Activated T-helper 1 cell treated with Interleukin-2 at 50 U/mL for 16 hours (primary cell): ENCODE results near the gene FGD6.
"Not testable (repeated sequence)": the region's sequence is repeated elsewhere in the genome, so short reads cannot be mapped to it uniquely, and the experiment has no call there.

Source experiments
- DNase-seq: peaks from one replicate; pipeline ENCODE4 v3.0.0-alpha.2; 2020; ENCODE audit warnings: low read depth

FGD6 gene

DNA sequence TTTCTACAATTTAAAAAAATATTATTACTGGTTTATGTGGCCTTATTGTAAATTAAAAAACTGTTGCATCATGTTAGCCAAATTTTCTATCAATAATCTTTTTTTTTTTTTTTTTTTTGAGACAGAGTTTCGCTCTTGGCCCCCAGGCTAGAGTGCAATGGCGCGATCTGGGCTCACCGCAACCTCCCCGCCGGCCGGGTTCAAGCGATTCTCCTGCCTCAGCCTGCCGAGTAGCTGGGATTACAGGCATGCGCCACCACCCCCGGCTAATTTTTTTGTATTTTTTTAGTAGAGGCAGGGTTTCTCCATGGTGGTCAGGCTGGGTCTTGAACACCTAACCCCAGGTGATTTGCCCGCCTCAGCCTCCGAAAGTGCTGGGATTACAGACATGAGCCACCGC, 16.9 kb upstream of the FGD6 start:
- not testable (repeated sequence) for DNase-seq

- no peak for DNase-seq
Observed at GRCh38 chr12:95231190-95231589, 13.9 kb upstream of the FGD6 start.

GRCh38 chr12:95230313-95230712, 13.0 kb upstream of the FGD6 start:
- DNase-seq, result no peak

DNA sequence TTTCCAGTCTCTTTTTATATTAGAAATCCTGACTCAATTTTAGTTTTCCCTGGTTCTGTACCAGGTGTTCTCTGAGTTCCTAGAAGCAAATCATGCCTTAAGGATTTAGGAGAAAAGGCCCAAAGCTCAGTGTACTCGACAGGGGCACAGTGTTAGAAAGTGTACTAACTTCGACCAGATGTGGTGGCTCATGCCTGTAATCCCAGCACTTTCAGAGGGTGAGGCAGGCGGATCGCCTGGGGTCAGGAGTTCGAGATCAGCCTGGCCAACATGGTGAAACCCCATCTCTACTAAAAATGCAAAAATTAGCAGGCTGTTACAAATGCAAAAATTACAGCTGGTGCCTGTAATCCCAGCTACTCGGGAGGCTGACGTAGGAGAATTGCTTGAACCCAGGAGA, 12.4 kb upstream of the FGD6 start:
- DNase-seq, result no peak

- DNase-seq, result no peak
Observed at GRCh38 chr12:95228617-95229016, 11.3 kb upstream of the FGD6 start.

DNA sequence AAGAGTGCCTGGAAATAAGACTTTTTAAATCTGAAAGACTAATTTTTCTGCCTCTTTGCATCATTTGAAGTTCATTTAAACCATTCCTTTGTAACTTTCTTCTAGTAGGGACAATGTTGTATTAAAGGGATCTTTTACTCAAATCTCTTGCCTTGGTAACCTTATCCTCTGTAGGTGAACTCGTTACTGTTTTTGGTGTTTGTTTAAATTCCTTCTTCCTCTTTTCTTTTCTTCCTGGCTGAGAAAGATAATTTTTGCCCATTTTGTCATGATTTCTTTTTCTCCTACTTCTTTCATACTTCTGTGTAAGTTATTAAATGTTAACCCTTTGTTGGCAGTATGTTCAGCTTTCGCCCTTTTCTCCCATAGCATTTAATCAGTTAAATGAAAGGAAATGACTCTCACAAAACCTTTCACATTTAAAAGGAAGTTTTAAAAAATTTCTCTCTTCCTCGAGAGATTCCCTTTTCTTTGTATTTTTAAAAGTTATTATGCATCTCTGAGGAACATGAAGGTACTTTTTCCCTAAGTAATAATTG, 10.6 kb upstream of the FGD6 start:
- DNase-seq, result no peak

GRCh38 chr12:95225645-95226212, 8.5 kb upstream of the FGD6 start:
- DNase-seq, result no peak

GRCh38 chr12:95224202-95225170, 7.2 kb upstream of the FGD6 start:
- no peak for DNase-seq

DNA sequence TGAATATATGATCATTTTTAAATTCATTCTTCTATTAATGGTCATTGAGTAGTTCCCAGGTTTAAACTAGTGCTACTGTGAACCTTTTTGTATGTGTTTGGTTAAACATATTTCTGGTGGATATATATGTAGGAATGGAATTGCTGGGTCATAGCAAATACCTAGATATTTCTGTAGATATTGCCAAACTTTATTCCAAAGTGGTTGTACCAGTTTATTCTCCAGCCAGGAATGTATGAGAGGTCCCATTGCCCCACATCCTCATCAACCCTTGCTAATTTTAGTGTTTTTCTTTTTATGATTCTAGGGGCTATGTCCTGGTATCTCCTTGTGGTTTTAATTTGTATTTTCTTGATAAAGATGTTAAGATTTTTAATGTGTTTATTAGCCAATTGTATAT, 3.5 kb upstream of the FGD6 start:
- DNase-seq, result no peak

- no peak for DNase-seq
Observed at GRCh38 chr12:95220190-95220589, 2.9 kb upstream of the FGD6 start.

GRCh38 chr12:95218150-95219133, 1.2 kb upstream of the FGD6 start:
- no peak for DNase-seq

DNA sequence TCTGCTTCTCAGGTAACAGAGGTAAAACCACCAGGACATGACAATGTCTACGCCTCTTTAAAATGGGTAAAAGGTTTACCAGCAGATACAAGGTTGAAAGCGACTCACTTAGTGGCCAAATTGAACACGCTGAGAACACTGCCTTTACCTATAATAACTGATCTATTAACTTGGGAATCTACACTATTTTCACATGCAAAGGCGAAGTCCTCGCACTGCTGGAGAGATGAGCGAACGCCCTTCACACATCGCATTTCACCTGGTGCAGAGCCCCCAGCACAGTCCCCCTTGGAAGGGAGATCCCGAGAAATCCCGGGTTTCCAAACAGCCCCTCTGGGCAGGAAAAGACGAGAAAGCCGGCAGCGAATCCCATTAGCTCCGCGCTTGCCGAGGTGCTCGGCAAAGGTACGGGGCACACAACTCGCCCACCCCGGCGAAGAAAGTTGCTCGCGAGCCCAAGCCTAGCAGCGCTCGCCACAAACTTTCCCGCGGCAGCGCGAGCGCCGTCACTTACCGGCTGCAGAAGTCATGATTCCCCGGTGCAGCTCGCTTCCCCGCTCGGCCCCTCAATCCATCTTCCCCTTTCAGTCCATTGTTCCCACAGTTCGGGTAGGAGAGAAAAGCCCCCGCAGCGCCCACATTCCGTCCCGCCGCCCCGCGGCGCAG, 423 bp downstream of the FGD6 start:
- DNase-seq, result no peak

GRCh38 chr12:95215949-95216348, 1.3 kb downstream of the FGD6 start:
- no peak for DNase-seq

GRCh38 chr12:95214466-95214865, 2.8 kb downstream of the FGD6 start:
- no peak for DNase-seq

DNA sequence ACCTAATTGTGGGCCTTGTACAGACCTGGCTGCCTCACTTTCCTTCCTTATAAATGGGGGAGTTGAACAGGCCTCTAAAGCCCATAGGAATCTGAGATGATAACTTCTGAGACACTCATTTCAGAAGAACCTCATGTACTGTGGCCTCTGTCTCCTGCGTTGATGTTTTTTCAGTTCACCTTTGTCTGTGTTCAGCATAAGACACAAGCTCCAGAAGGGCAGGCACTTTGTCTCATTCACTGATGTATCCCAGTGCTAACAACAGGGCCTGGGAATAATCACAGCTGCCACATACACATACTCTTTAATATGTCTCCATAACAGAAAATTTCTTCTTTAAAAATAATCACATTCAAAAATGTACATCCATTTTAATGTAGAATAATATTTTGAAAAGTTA, 3.3 kb downstream of the FGD6 start:
- DNase-seq, result no peak

GRCh38 chr12:95213119-95213518, 4.1 kb downstream of the FGD6 start:
- DNase-seq, result no peak

- no peak for DNase-seq
Observed at GRCh38 chr12:95212586-95212985, 4.7 kb downstream of the FGD6 start.

DNA sequence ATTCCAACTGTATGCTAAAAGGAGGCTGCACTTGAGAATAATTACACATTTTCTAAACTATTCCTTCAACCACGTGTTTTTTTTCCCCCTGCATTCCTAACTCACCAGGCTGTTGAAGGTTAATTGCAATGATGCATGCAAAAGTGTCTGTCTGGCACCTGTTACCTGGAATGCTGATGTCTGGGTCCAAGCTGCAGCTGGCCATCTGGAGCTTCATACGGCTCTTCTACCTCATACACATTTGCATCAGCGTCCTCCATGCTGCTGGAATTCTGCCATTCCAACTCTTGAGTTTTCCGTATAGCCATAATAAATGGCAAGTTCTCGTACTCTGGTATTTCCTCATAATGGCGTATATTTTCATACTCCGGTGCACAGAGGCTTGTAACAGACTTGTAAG, 8.6 kb downstream of the FGD6 start:
- DNase-seq, result no peak

GRCh38 chr12:95207407-95207806, 9.9 kb downstream of the FGD6 start:
- DNase-seq, result no peak

GRCh38 chr12:95206916-95207315, 10.4 kb downstream of the FGD6 start:
- no peak for DNase-seq

- no peak for DNase-seq
Observed at GRCh38 chr12:95205685-95206084, 11.6 kb downstream of the FGD6 start.
